A549 treated with RU486 at 1 μM for 4 hours (cell line): ENCODE data around the gene IFI27. TPM values are rescaled to one million over a fixed set of nuclear protein-coding genes. Genes with fewer than 3 reads are reported as not detected.

Experiments used
- total RNA-seq: library from RNA; stranded (reverse); fragments of 200-300 nt; extraction: Qiagen RNA extraction; gene quantifications from 5 replicates; pipeline ENCODE4 v1.2.3, GENCODE V29; 2022; ENCODE audit warnings: low read depth

IFI27 gene
- total RNA-seq: 0.25 to 2.0 TPM (median 1.1 TPM) in 5 replicates

GRCh38 chr14:94110552-94111181 lies at the start of gene IFI27:
Gene IFI27, plus strand, starts transcription at chr14:94110736.

DNA sequence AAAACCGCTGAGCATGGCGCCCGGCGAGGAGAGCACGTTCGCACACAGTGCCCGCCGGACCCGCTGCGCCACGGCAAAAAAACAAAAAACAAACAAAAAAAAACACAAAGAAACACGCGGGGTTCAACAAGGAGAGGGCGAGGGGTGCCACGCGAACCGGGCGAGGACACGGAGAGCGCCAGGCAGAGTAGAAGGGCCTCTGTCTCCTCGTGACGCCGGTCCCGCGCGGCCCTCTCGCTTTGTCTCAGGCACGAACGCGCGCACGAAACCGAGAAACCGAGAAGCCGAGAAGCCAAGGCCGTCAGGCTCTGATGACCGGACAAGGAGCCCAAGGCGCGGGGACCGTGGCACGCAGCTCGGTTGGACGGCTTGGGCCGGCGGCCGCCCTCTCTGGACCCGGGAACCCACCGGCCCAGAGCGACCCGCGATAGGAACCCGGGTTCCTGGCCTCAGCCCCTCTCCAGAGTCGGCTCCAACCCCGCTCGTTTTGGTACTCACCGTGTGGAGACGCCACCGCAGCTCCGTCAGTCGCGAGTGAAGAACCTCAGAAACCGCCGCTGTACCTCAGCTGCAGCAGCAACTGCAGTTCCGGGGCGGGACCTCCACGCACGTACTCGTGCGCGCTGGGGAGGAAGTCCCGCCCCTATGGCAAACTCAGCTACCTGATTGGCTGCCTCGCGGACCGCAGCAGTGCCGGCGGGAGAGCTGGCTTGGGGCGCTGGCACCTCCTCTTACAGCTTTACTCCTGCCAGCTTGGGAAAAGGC lies 29.7 kb upstream of the IFI27 start, which contains the start of the genes DDX24 and IFI27L1:
TSS of gene DDX24 (minus strand) at position 582 of the 765 bp plus-strand sequence. CDS start 1,460 bp downstream, outside the sequence.
TSS of gene IFI27L1 (plus strand) at position 690 of the 765 bp plus-strand sequence. CDS start 15,628 bp downstream, outside the sequence.

GRCh38 chr14:94129111-94129757 lies 18.7 kb downstream of the IFI27 start, which contains the start of gene IFI27L2:
Gene IFI27L2, minus strand, starts transcription at chr14:94129604. Its CDS starts 40 bp downstream, at chr14:94129564.

Other genes starting within 250 kb of the IFI27 start
- gene FAM181A, start 183.4 kb upstream of the IFI27 start, total RNA-seq: not detected in 5 replicates
- 1.4 to 3.7 TPM (median 2.1 TPM) in 5 replicates for gene ASB2, start 134.2 kb upstream of the IFI27 start, total RNA-seq
- gene CCDC197, start 113.4 kb upstream of the IFI27 start, total RNA-seq: not detected in 5 replicates
- 3.7 to 6.8 TPM (median 4.3 TPM) in 5 replicates for gene OTUB2, start 84.4 kb upstream of the IFI27 start, total RNA-seq
- 186 to 221 TPM (median 191 TPM) in 5 replicates for gene DDX24, start 29.5 kb upstream of the IFI27 start, total RNA-seq
- 17.6 to 23.5 TPM (median 20.7 TPM) in 5 replicates for gene IFI27L1, start 29.4 kb upstream of the IFI27 start, total RNA-seq
- gene IFI27L2, start 18.9 kb downstream of the IFI27 start, total RNA-seq: 42.4 to 66.5 TPM (median 57.2 TPM) in 5 replicates
- gene PPP4R4, start 63.6 kb downstream of the IFI27 start, total RNA-seq: 0.27 to 0.79 TPM (median 0.46 TPM) in 5 replicates
- gene SERPINA10, start 182.5 kb downstream of the IFI27 start, total RNA-seq: not detected in 5 replicates
- 0.49 to 1.9 TPM (median 0.66 TPM) in 5 replicates for gene SERPINA6, start 212.6 kb downstream of the IFI27 start, total RNA-seq